GM12878 (cell line): ENCODE measurements around the gene GALNTL6. TPM values are rescaled to one million over a fixed set of nuclear protein-coding genes. Genes with fewer than 3 reads are reported as not detected.

Experiments
- ATAC-seq: fragments of 200-7000 bp; cut with Tn5 transposase; 3 replicates; pipeline ENCODE4 v1.9.1; 2020; ENCODE audit warnings: mild to moderate bottlenecking, moderate library complexity
- BruUV-seq: library from RNA; stranded (reverse); fragments of 400-500 nt; replicated peaks from 2 replicates; lab custom pipeline; 2021; lab: Mats Ljungman, UMichigan
- CTCF ChIA-PET: fragments of 300-600 bp; sonication (Branson Sonifier 250); formaldehyde crosslinking; extraction: SDS; loops from one replicate; lab custom pipeline; 2021; ENCODE audit warnings: inconsistent platforms; lab: Yijun Ruan, JAX
- POLR2A ChIA-PET: fragments of 350-600 bp; formaldehyde crosslinking; extraction: SDS; loops from one replicate; lab custom pipeline; 2021; ENCODE audit warnings: inconsistent platforms; lab: Charles Lee
- RAD21 ChIA-PET: fragments of 300-600 bp; sonication (Branson Sonifier 250); formaldehyde crosslinking; loops from one replicate; lab custom pipeline; 2023; ENCODE audit warnings: antibody characterized with exemption; ENCODE audit not compliant: unreplicated experiment; lab: Charles Lee
- SMC1A ChIA-PET: fragments of 300-600 bp; sonication (Branson Sonifier 250); formaldehyde crosslinking; loops from one replicate; lab custom pipeline; 2023; ENCODE audit not compliant: unreplicated experiment, uncharacterized antibody; lab: Charles Lee
- DNase-seq: peaks from one replicate; pipeline ENCODE4 v3.0.0-alpha.2; 2011; ENCODE audit warnings: low read depth, low spot score
- FAIRE-seq: peaks from 3 replicates; lab custom pipeline; 2011; peaks lifted over from hg19 to GRCh38; lab: Jason Lieb, UNC
- H2AFZ ChIP-seq: 2 replicates; pipeline ENCODE4 v1.6.0; 2011; ENCODE audit warnings: low read depth, low read length, control low read depth; ENCODE audit not compliant: control insufficient read depth
- H3K27ac ChIP-seq: 2 replicates; pipeline ENCODE4 v1.5.1; 2011; ENCODE audit warnings: control low read depth; ENCODE audit not compliant: control insufficient read depth, insufficient read depth
- H3K27me3 ChIP-seq, 2 experiments: replicated peaks in 1 of 2; 2 replicates each; pipeline versions ENCODE4 v1.6.0 to v1.6.1; 2011; ENCODE audit warnings: low read length in 1 of 2; ENCODE audit not compliant: control insufficient read depth in 2 of 2, insufficient read depth in 2 of 2
- H3K36me3 ChIP-seq, 2 experiments: 2 replicates each; pipeline ENCODE4 v1.5.1; 2011; ENCODE audit warnings: low read length in 1 of 2; ENCODE audit not compliant: control insufficient read depth in 2 of 2, insufficient read depth in 2 of 2
- H3K4me1 ChIP-seq: 2 replicates; pipeline ENCODE4 v1.6.1; 2011; ENCODE audit warnings: mild to moderate bottlenecking, low read length, moderate library complexity, mixed read lengths; ENCODE audit not compliant: control insufficient read depth, insufficient read depth
- H3K4me2 ChIP-seq: 2 replicates; pipeline ENCODE4 v1.6.0; 2011; ENCODE audit warnings: control low read depth; ENCODE audit not compliant: control insufficient read depth, insufficient read depth
- H3K4me3 ChIP-seq: fragments of 200-600 bp; sonication (generic); 2 replicates; pipeline ENCODE4 v1.5.1; 2016
- H3K79me2 ChIP-seq: 2 replicates; pipeline ENCODE4 v1.6.0; 2011; ENCODE audit warnings: low read length; ENCODE audit not compliant: control insufficient read depth, insufficient read depth
- H3K9ac ChIP-seq: 2 replicates; pipeline ENCODE4 v1.8.0; 2011; ENCODE audit warnings: low read length, control low read depth, mixed read lengths; ENCODE audit not compliant: control insufficient read depth, insufficient read depth
- H3K9me3 ChIP-seq: replicated peaks from 3 replicates; pipeline ENCODE4 v1.5.1; 2011; ENCODE audit warnings: mild to moderate bottlenecking, low read length; ENCODE audit not compliant: control insufficient read depth, insufficient read depth
- H4K20me1 ChIP-seq: 2 replicates; pipeline ENCODE4 v1.6.0; 2011; ENCODE audit not compliant: control insufficient read depth, insufficient read depth
- CHD2 ChIP-seq: IDR thresholded peaks from 2 replicates; pipeline ENCODE4 v1.6.1; 2011; ENCODE audit warnings: low read depth, low read length, improper control_type of control experiment, borderline replicate concordance
- ESRRA ChIP-seq: IDR thresholded peaks from 2 replicates; pipeline ENCODE4 v1.6.1; 2012; ENCODE audit warnings: mild to moderate bottlenecking, low read length, improper control_type of control experiment
- GABPA ChIP-seq: IDR thresholded peaks from 2 replicates; pipeline ENCODE4 v1.6.1; 2014; ENCODE audit warnings: antibody characterized with exemption, low read depth, mild to moderate bottlenecking, inconsistent platforms
- NR2C2 ChIP-seq: IDR thresholded peaks from 2 replicates; pipeline ENCODE4 v1.6.1; 2011; ENCODE audit warnings: borderline replicate concordance, low read depth; ENCODE audit not compliant: control insufficient read depth, insufficient read length
- RAD51 ChIP-seq: fragments of 450-650 bp; IDR thresholded peaks from 2 replicates; pipeline ENCODE4 v1.6.1; 2016; ENCODE audit warnings: moderate library complexity, mild to moderate bottlenecking, inconsistent platforms
- RELA ChIP-seq: fragments of 450-650 bp; IDR thresholded peaks from 2 replicates; pipeline ENCODE4 v1.8.0; 2014; ENCODE audit warnings: borderline replicate concordance; ENCODE audit not compliant: partially characterized antibody
- RUNX3 ChIP-seq: IDR thresholded peaks from 2 replicates; pipeline ENCODE4 v1.6.1; 2012; ENCODE audit warnings: low read length, inconsistent platforms
- TCF7 ChIP-seq: IDR thresholded peaks from 2 replicates; pipeline ENCODE4 v1.6.1; 2014; ENCODE audit warnings: antibody characterized with exemption, borderline replicate concordance
- ZNF592 ChIP-seq: fragments of 450-650 bp; IDR thresholded peaks from 2 replicates; pipeline ENCODE4 v1.6.1; 2017; ENCODE audit warnings: mild to moderate bottlenecking, moderate library complexity
- WGBS: methylation state at CpG from one replicate; pipeline ENCODE4 v1.1.6; 2016; ENCODE audit warnings: low lambda C conversion rate; ENCODE audit not compliant: insufficient replicate concordance, insufficient coverage; ENCODE audit errors: missing lambda C conversion rate; 5-methylcytosine and 5-hydroxymethylcytosine counted together
- in situ Hi-C: fragments of 300-500 bp; cut with MboI; formaldehyde crosslinking; loops from 9 replicates; pipeline ENCODE4 v1.14.3; 2018; ENCODE audit warnings: mixed read lengths
- intact Hi-C: fragments of 100-400 bp; cut with micrococcal nuclease; formaldehyde crosslinking; loops from one replicate; pipeline ENCODE4 v1.14.2; 2022; ENCODE audit not compliant: unreplicated experiment
- polyA plus RNA-seq, 11 experiments: library from polyadenylated mRNA; depleted of rRNA in 4 of 11; unstranded in 6 of 11; stranded (reverse) in 5 of 11; fragments of >200 nt; fragmentation: Nextera tagmentation in 4 of 11; fragmentation: Illumina TruSeq in 1 of 11; extraction: Ambion mirVana in 4 of 11; extraction: Trizol in 1 of 11; gene quantifications; 1 replicate in 1 of 11; 2 replicates in 10 of 11; pipeline versions ENCODE4 v1.2.1 to v1.2.3, GENCODE V29; 2011 to 2016; ENCODE audit warnings: inconsistent platforms in 2 of 11, missing spikeins in 2 of 11, low read depth in 1 of 11
- total RNA-seq, 4 experiments: library from RNA; depleted of rRNA in 3 of 4; stranded (reverse); fragments of >200 nt in 3 of 4; fragmentation: Illumina TruSeq in 1 of 4; extraction: Trizol in 1 of 4; gene quantifications; 2 replicates each; pipeline versions ENCODE4 v1.2.1 to v1.2.3, GENCODE V29; 2013 to 2021

GALNTL6 gene
- total and polyA plus RNA-seq, 10 of the 15 experiments (the other 5 are each of a cell fraction or from before 2014, with no cell fraction given) = 0.01 to 0.29 TPM; not detected in 8

GRCh38 chr4:172998527-172999469 lies 1185.6 kb downstream of the GALNTL6 start:
- 38% methylated on average over 7 of the region's 7 CpGs for WGBS
- Histone ChIP-seq H3K79me2 (no peaks in the 10 kb centered on the region), H3K36me3 (no peaks in the 10 kb centered on the region), H3K9me3 (no peaks in the 10 kb centered on the region), H2AFZ (no peak overlapping the region), H3K4me3 (no peak overlapping the region), H3K27ac (no peak overlapping the region), H4K20me1 (no peaks in the 10 kb centered on the region), H3K4me2 (no peak overlapping the region), H3K4me1 (no peaks in the 10 kb centered on the region), H3K9ac (no peak overlapping the region), H3K27me3 (no peaks in the 10 kb centered on the region; a peak in 1 of 4 replicates)
- TF ChIP-seq TCF7 = 0 out of 2 replicates have a peak, but pooled peaks have one; percentile 38
- TF ChIP-seq RUNX3 = peak; percentile 39; the same call in 1 of the 2 replicates
- TF ChIP-seq NR2C2 = no peak
- no peak for DNase-seq
- SMC1A ChIA-PET = interaction anchor here (0.6 kb wide), 1 partner anchor 51 kb away, joined by 3 read pairs; no protein-coding TSS in a partner anchor
- in situ Hi-C loops = no loop called here
- POLR2A ChIA-PET = no interaction called here
- no TSS peak for BruUV-seq
- ATAC-seq = no peak
- RAD21 ChIA-PET = no interaction called here
- CTCF ChIA-PET = no interaction called here
- intact Hi-C loops = no loop called here
- FAIRE-seq = no peak

- ATAC-seq (no peak), FAIRE-seq (no peak)
- CTCF ChIA-PET = no interaction called here
- TF ChIP-seq RAD51 (no peak), ZNF592 (no peak), CHD2 (no peak), RELA (no peak), ESRRA (no peak), GABPA (no peak)
These were observed 1188.4 kb downstream of the GALNTL6 start for GRCh38 chr4:173001571-173001970.

More at GRCh38 chr4:173001571-173001970, 1188.4 kb downstream of the GALNTL6 start:
- no TSS peak for BruUV-seq
- Histone ChIP-seq H3K9me3 (no peaks in the 10 kb centered on the region), H3K4me3 (no peak overlapping the region), H3K9ac (no peak overlapping the region), H3K79me2 (no peaks in the 10 kb centered on the region), H3K36me3 (no peaks in the 10 kb centered on the region), H2AFZ (no peak overlapping the region), H3K4me1 (no peaks in the 10 kb centered on the region), H3K27ac (no peak overlapping the region), H4K20me1 (no peaks in the 10 kb centered on the region), H3K4me2 (no peak overlapping the region), H3K27me3 (no peaks in the 10 kb centered on the region; a peak in 1 of 4 replicates)
- intact Hi-C loops (no loop called here), in situ Hi-C loops (no loop called here)
- ChIA-PET POLR2A (no interaction called here), SMC1A (no interaction called here), RAD21 (no interaction called here)
- DNase-seq = no peak
